ENCODE results near the gene UBL4A.

GRCh38 chrX:154507673-154508383 is 21.4 kb upstream of the UBL4A start:
- TF ChIP-seq POLR2A (IDR thresholded peaks at IDR 0.05; ENCODE audit: low read depth, low read length) (no peak), POLR2AphosphoS5 (IDR thresholded peaks at IDR 0.05; ENCODE audit: low read depth, low read length) (no peak), SPI1 (IDR thresholded peaks at IDR 0.05; ENCODE audit: low read depth, low read length) (no peak), TAF1 (IDR thresholded peaks at IDR 0.05; ENCODE audit: low read depth, low read length) (no peak), POU2F2 (IDR thresholded peaks at IDR 0.05; ENCODE audit: low read depth, low read length) (no peak), PAX5 (IDR thresholded peaks at IDR 0.05; ENCODE audit: insufficient read depth, low read length, severe bottlenecking) (no peak)
